CD4-positive, alpha-beta T cell (primary cell): ENCODE measurements around the gene IL31RA. TPM values are rescaled to one million over a fixed set of nuclear protein-coding genes. Genes with fewer than 3 reads are reported as not detected.

Source experiments
- ATAC-seq: fragments of 200-7000 bp; cut with Tn5 transposase; one replicate; pipeline ENCODE4 v1.10.0; 2022; ENCODE audit warnings: mild to moderate bottlenecking; ENCODE audit not compliant: poor library complexity
- CTCF ChIA-PET: fragments of 350-600 bp; sonication (Branson Sonifier 250); formaldehyde crosslinking; loops from one replicate; lab custom pipeline; 2021; ENCODE audit warnings: antibody characterized with exemption, inconsistent platforms; lab: Charles Lee
- POLR2A ChIA-PET: fragments of 350-600 bp; sonication (Branson Sonifier 250); formaldehyde crosslinking; loops from one replicate; lab custom pipeline; 2021; ENCODE audit warnings: antibody characterized with exemption, inconsistent platforms; lab: Charles Lee
- DNase-seq, 14 experiments: peaks; one replicate each; pipeline ENCODE4 v3.0.0-alpha.2; 2013 to 2020; ENCODE audit warnings: mixed read lengths in 2 of 14
- H3K27ac ChIP-seq, 2 donors: one replicate each; pipeline versions ENCODE4 v1.5.1 to v1.7.0; 2013; ENCODE audit warnings: low read length in 2 of 2, low read depth in 1 of 2, mild to moderate bottlenecking in 1 of 2
- H3K27me3 ChIP-seq, 2 experiments: 1 replicate in 1 of 2; 2 replicates in 1 of 2; pipeline versions ENCODE4 v1.6.1 to v1.7.0; 2013; ENCODE audit warnings: low read length in 2 of 2, control low read depth in 1 of 2, mild to moderate bottlenecking in 1 of 2, moderate library complexity in 1 of 2; ENCODE audit not compliant: insufficient read depth in 2 of 2, control insufficient read depth in 1 of 2
- H3K36me3 ChIP-seq: one replicate; pipeline ENCODE4 v1.6.1; 2013; ENCODE audit warnings: low read length, control low read depth; ENCODE audit not compliant: insufficient read depth
- H3K4me1 ChIP-seq: one replicate; pipeline ENCODE4 v1.6.1; 2013; ENCODE audit warnings: low read length, control low read depth; ENCODE audit not compliant: insufficient read depth
- H3K4me3 ChIP-seq: one replicate; pipeline ENCODE4 v1.5.1; 2013; ENCODE audit warnings: mild to moderate bottlenecking, low read length, moderate library complexity
- H3K9me3 ChIP-seq, 2 experiments: 1 replicate in 1 of 2; 2 replicates in 1 of 2; pipeline versions ENCODE4 v1.6.1 to v1.7.0; 2013; ENCODE audit warnings: low read length in 2 of 2, mild to moderate bottlenecking in 2 of 2, control low read depth in 1 of 2, moderate library complexity in 1 of 2; ENCODE audit not compliant: control insufficient read depth in 1 of 2, insufficient read depth in 1 of 2
- H3K27ac Mint-ChIP-seq: one replicate; pipeline ENCODE4 v1.8.0; 2020; ENCODE audit warnings: mixed read lengths
- H3K27me3 Mint-ChIP-seq: one replicate; pipeline ENCODE4 v1.8.0; 2021; ENCODE audit warnings: mixed read lengths
- H3K36me3 Mint-ChIP-seq: one replicate; pipeline ENCODE4 v1.8.0; 2021; ENCODE audit warnings: low read depth, mixed read lengths
- H3K4me1 Mint-ChIP-seq: one replicate; pipeline ENCODE4 v1.8.0; 2021; ENCODE audit warnings: low read depth, mixed read lengths
- H3K4me3 Mint-ChIP-seq: one replicate; pipeline ENCODE4 v1.8.0; 2020; ENCODE audit warnings: mild to moderate bottlenecking, mixed read lengths
- H3K9me3 Mint-ChIP-seq: one replicate; pipeline ENCODE4 v1.8.0; 2020; ENCODE audit warnings: mixed read lengths
- CTCF ChIP-seq: fragments of 200-600 bp; IDR thresholded peaks from one replicate; pipeline ENCODE4 v1.8.0; 2022; ENCODE audit warnings: antibody characterized with exemption, mild to moderate bottlenecking
- intact Hi-C, 2 experiments: fragments of 100-400 bp; cut with DNase I in 1 of 2; cut with micrococcal nuclease in 1 of 2; formaldehyde crosslinking; loops; one replicate each; pipeline versions ENCODE4 v1.15.1 to v1.9.0; 2023 to 2025; cut with DNase I, micrococcal nuclease
- total RNA-seq, 174 experiments: library from RNA in 2 of 174; stranded (reverse) in 2 of 174; gene quantifications; one replicate each; pipeline ENCODE4 v1.2.3 and lab custom pipeline; 2021 to 2026

The IL31RA gene
- total RNA-seq, 2 experiments from 2014 or later, result not detected

- intact Hi-C loops, result no loop called here
- H3K4me1 ChIP-seq, result peaks cover 8% of the 10 kb centered on the region
- H3K9me3 ChIP-seq, result no peaks in the 10 kb centered on the region
- H3K27ac ChIP-seq, result no peak overlapping the region
- H3K27me3 Mint-ChIP-seq, result peaks cover 68% of the 10 kb centered on the region
- H3K36me3 ChIP-seq, result no peaks in the 10 kb centered on the region
- POLR2A ChIA-PET, result no interaction called here
- no peaks in the 10 kb centered on the region for H3K9me3 Mint-ChIP-seq
- CTCF ChIA-PET, result no interaction called here
- no peak for DNase-seq
- TF ChIP-seq CTCF, result no peak
- H3K4me1 Mint-ChIP-seq, result peaks cover 10% of the 10 kb centered on the region
- H3K4me3 ChIP-seq, result no peak overlapping the region
- H3K27ac Mint-ChIP-seq, result no peak overlapping the region
- H3K36me3 Mint-ChIP-seq, result no peaks in the 10 kb centered on the region
- no peak for ATAC-seq
- H3K4me3 Mint-ChIP-seq, result no peak overlapping the region
- peaks cover 20 to 38% of the 10 kb centered on the region in 2 experiments for H3K27me3 ChIP-seq
These were observed 27.9 kb upstream of the IL31RA start for GRCh38 chr5:55823151-55823796.

GRCh38 chr5:55829956-55830355 is 21.2 kb upstream of the IL31RA start:
- Mint-ChIP-seq H3K9me3 (no peaks in the 10 kb centered on the region), H3K27me3 (peaks cover 27% of the 10 kb centered on the region), H3K36me3 (no peaks in the 10 kb centered on the region), H3K27ac (no peak overlapping the region), H3K4me3 (no peak overlapping the region), H3K4me1 (no peaks in the 10 kb centered on the region)
- POLR2A ChIA-PET, result no interaction called here
- Histone ChIP-seq H3K27me3 (peaks cover 0 to 8% of the 10 kb centered on the region in 2 experiments), H3K4me3 (no peak overlapping the region), H3K9me3 (peaks cover 0 to 7% of the 10 kb centered on the region in 2 experiments), H3K4me1 (no peaks in the 10 kb centered on the region), H3K27ac (no peak overlapping the region), H3K36me3 (no peaks in the 10 kb centered on the region)
- ATAC-seq, result no peak
- no peak for DNase-seq
- TF ChIP-seq CTCF, result no peak
- intact Hi-C loops, result no loop called here
- CTCF ChIA-PET, result no interaction called here

DNA sequence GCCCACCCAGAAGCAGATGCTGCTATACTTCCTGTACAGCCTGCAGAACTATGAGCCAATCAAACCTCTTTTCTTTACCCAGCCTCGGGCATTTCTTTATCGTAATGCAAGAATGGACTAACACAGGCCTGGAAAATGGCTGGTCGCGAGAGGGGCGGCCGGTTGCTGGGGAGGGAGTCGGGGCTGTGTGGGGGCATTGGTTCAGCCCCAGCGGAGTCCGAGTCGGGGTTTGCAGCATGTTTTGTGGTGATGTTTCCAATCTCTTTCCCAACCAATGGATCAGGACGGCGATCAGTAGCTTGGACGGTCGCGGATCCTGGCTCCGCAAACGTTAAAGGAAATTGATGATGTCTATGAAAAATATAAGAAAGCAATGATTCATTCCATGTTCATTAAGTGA is 18.7 kb upstream of the IL31RA start:
- Histone ChIP-seq H3K27me3 (peaks cover 0 to 3% of the 10 kb centered on the region in 2 experiments), H3K36me3 (no peaks in the 10 kb centered on the region), H3K4me3 (no peak overlapping the region), H3K27ac (no peak overlapping the region), H3K9me3 (peaks cover 0 to 7% of the 10 kb centered on the region in 2 experiments), H3K4me1 (no peaks in the 10 kb centered on the region)
- DNase-seq (no peak), ATAC-seq (no peak)
- Mint-ChIP-seq H3K36me3 (no peaks in the 10 kb centered on the region), H3K4me1 (no peaks in the 10 kb centered on the region), H3K27me3 (peaks cover 13% of the 10 kb centered on the region), H3K27ac (no peak overlapping the region), H3K4me3 (no peak overlapping the region), H3K9me3 (no peaks in the 10 kb centered on the region)
- intact Hi-C loops, result no loop called here
- CTCF ChIA-PET, result no interaction called here
- no peak for TF ChIP-seq CTCF
- POLR2A ChIA-PET, result no interaction called here
